ENCODE results near the gene NAALADL2.

NAALADL2 gene

GRCh38 chr3:174891524-174892203 lies 32.5 kb downstream of the NAALADL2 start:
- DNase-seq, result no peak

DNA sequence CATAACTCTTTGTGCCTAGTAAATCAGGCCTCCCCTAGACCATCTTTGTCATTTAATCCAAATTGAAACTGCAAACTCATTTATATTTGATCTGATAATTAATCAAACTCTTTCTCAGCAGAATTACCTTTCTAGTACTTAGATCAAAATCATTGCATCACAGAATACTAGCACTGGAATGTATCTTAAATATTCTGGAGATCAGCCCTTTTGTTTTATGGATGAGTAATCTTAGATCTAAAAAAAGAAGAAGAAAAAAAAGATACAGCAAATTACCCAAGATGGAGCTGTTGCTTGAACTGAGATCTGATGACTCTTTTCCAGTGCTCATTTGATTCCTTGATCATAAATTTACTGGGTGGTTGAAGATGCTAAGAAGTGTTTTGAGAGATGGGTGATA lies 47.9 kb downstream of the NAALADL2 start:
- DNase-seq, result no peak

- DNase-seq, result no peak
Measured at GRCh38 chr3:174907628-174908407, 48.7 kb downstream of the NAALADL2 start.

- DNase-seq, result no peak
Measured at GRCh38 chr3:174931473-174932353, 72.6 kb downstream of the NAALADL2 start.

DNA sequence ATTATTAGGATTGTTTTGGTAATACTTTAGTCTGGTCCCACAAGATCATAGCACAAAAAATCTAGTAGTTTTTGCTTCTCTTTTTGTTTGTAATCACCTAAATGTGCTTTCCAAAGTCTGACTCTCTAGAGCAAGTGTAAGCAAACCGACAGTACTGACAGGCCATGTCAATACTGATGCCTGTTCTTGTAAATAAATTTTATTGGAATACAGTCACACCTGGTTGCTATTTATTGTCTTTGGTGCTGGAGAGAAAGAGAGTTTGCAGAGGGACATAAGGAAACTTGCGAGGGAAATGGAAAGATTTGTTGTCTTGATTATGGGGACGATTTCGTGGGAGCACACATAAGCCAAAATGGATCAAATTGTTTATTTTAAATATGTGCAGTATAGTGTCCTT lies 77.5 kb downstream of the NAALADL2 start:
- no peak for DNase-seq

GRCh38 chr3:174937478-174937877 lies 78.3 kb downstream of the NAALADL2 start:
- peak; percentile 15 for DNase-seq

- no peak for DNase-seq
Measured at GRCh38 chr3:174938102-174938501, 79.0 kb downstream of the NAALADL2 start.

- DNase-seq, result no peak
Measured at GRCh38 chr3:174940151-174940550, 81.0 kb downstream of the NAALADL2 start.

- no peak for DNase-seq
Measured at GRCh38 chr3:174945276-174945675, 86.1 kb downstream of the NAALADL2 start.

GRCh38 chr3:174945951-174946350 lies 86.8 kb downstream of the NAALADL2 start:
- DNase-seq, result no peak

- peak; percentile 70 for DNase-seq
Measured at GRCh38 chr3:174949523-174949922, 90.4 kb downstream of the NAALADL2 start.

DNA sequence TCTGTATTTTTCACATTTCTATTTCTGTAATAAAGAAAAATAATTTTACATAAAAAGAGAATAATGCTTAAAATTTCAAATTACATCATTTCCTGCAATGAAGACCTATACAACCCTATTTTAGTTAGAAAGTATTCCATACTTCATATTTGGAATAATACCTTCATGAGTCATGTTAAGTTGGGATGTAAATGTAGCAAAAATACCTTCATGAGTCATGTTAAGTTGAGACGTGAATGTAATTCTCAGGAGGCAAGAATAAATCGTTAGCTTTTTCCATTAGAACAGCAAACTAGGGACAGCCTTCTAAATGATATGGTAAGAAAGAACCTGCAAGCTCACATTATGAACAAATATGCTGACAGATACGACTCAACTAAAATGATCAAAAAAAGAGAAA lies 91.9 kb downstream of the NAALADL2 start:
- DNase-seq, result peak; percentile 53

DNA sequence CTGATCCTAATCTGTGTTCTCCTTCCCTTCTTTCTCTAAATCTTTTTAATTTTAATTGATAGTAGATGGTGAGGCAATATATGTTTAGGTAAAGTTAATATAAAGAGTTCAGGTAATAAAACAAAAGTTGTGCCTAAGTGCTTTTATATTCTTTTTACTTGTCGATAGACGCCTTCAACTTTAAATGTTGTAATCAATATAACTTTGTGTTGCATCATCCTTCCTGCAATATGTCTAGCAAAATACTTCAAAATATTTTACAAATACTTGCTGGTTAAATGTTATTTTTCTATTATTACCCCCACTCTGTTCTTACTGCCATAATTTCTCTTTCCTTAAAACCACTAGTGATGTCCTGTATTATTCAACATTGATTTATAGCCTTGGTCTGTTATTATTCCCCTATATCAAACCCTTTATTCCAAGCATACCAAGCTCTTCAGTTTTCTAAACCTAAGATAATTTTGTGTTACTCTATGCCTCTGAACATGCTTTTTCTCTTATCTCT lies 92.4 kb downstream of the NAALADL2 start:
- no peak for DNase-seq

DNA sequence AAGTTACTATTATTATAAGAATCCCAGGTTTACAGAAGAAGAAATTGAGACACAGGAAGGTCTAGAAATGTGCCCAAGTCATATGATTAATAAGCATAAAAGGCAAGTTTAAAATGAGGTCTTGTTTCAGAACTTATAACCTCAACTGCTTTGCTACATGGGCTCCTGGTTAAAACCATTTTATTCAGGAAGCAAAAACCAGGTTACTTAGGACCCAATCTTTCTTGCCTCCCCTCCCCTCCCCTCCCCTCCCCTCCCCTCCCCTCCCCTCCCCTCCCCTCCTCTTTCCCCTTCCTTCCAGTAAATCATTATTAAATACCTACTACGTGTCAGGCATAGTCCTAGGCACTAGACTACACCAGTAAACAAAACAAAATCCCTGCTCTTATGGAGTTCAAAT lies 93.9 kb downstream of the NAALADL2 start:
- DNase-seq, result no peak

GRCh38 chr3:174955513-174956016 lies 96.4 kb downstream of the NAALADL2 start:
- peak; percentile 65 for DNase-seq

- DNase-seq, result peak; percentile 15
Measured at GRCh38 chr3:174957081-174957480, 97.9 kb downstream of the NAALADL2 start.

GRCh38 chr3:174957551-174958001 lies 98.4 kb downstream of the NAALADL2 start:
- no peak for DNase-seq

DNA sequence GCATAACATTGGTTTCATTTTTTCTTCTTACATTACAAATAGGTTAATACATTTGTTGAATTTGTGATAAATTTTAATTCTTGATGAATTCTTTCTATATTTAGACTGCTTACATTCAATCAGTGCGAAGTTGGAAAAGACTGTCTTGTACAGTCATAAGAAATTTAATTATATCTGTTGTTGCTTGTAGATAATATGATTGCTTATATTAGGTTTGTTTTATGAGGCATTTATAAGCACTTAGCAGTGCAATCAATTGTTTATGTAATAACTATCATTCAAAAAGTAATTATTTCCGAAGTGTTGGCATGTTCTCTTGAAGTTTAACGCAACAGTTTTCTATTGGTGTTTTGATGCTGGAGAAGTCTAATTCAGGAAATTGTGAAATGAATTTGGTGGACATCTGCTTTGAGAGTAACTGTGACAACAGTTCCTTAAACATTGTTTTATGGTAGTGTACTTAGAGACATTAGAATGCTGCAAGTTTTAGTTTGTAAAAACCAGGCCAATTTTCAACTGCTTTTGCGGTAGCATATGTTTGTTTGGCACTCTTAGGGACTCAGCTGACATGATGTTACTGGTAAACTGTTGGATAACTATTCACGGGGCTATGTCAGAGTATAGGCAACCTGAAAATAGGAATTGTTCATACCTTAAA lies 99.7 kb downstream of the NAALADL2 start:
- no peak for DNase-seq

GRCh38 chr3:174959556-174960065 lies 100.5 kb downstream of the NAALADL2 start:
- no peak for DNase-seq

DNA sequence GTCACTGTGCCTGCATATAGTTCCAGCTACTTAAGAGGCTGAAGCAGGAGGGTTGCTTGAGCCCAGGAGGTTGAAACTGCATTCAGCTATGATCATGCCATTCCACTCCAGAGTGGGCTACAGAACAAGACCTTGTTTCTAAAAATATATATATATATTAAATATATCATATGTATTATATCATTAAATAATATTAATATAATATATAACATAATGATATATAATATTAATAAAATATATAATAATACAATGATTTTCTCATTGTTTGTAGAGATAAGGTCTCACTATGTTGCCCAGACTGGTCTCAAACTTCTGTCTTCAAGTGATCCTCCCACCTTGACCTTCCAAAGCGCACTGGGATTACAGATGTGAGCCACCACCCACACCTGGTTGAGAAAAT lies 101.8 kb downstream of the NAALADL2 start:
- no peak for DNase-seq

DNA sequence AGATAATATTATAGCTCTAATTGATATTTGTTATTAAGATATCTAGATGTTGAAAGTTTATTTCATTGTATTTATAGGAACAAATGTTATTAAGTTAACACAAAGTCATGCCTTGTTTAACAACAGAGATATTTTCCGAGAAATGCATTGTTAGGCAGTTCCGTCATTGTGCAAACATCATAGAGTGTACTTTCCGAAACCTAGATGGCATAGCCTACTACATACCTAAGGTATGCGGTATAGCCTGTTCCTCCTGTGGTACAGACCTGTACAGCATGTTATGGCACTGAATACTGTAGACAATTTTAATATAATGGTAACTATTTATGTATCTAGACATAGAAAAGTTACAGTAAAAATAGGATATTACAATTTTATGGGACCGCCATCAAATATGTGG lies 114.3 kb downstream of the NAALADL2 start:
- no peak for DNase-seq

DNA sequence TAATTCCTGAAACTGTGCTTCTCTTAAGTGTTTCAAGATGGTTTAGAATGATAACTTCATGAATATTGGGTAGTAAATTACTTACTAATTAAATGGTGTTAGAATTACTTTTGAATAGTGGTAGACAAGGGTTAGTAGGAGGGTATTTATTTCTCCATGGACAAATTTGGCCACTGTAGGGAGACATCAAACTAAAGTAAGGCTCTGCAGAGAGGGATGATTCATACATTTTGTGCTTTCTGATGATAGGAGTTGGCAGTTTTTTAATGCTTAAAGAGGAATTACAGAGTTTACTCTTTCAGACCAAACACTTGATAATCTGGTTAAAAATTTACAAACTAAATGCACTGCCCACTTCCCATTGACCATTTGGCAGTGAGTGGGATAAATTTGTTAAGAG lies 127.6 kb downstream of the NAALADL2 start:
- no peak for DNase-seq

All from kidney glomerular epithelial cell (primary cell).